Endothelial cell of umbilical vein (primary cell): Measurements from ENCODE around the gene EEIG1. TPM values are rescaled to one million over a fixed set of nuclear protein-coding genes. Genes with fewer than 3 reads are reported as not detected.
A peak's percentile ranks its signal among the peaks of the same experiment; 100 is the strongest.

Experiments used
- BruUV-seq: library from RNA; stranded (reverse); fragments of 400-500 nt; replicated peaks from 2 replicates; lab custom pipeline; 2021; lab: Mats Ljungman, UMichigan
- CTCF ChIA-PET: fragments of 300-600, 350-600 bp; sonication (Branson Sonifier 250); formaldehyde crosslinking; loops from one replicate; lab custom pipeline; 2021; ENCODE audit warnings: antibody characterized with exemption, inconsistent platforms; lab: Charles Lee
- POLR2A ChIA-PET: fragments of 300-600, 350-600 bp; sonication (Branson Sonifier 250); formaldehyde crosslinking; loops from one replicate; lab custom pipeline; 2021; ENCODE audit warnings: antibody characterized with exemption, inconsistent platforms; lab: Charles Lee
- DNase-seq: peaks from one replicate; pipeline ENCODE4 v3.0.0-alpha.2; 2011; ENCODE audit warnings: low read depth, low spot score
- FAIRE-seq: peaks from 2 replicates; lab custom pipeline; 2011; peaks lifted over from hg19 to GRCh38; lab: Jason Lieb, UNC
- H2AFZ ChIP-seq: 2 replicates; pipeline ENCODE4 v1.6.0; 2012; ENCODE audit warnings: low read depth, low read length, control low read depth, inconsistent platforms
- H3K27ac ChIP-seq: 2 replicates; pipeline ENCODE4 v1.5.1; 2011; ENCODE audit warnings: low read depth, mild to moderate bottlenecking, control low read depth, low read length, moderate library complexity; ENCODE audit not compliant: insufficient read depth
- H3K27me3 ChIP-seq, 2 experiments: 2 replicates each; pipeline versions ENCODE4 v1.6.0 to v1.6.1; 2011; ENCODE audit warnings: low read length in 2 of 2, mixed read lengths in 1 of 2; ENCODE audit not compliant: control insufficient read depth in 2 of 2, insufficient read depth in 2 of 2
- H3K36me3 ChIP-seq, 2 experiments: 2 replicates in 1 of 2; 3 replicates in 1 of 2; pipeline ENCODE4 v1.5.1; 2011; ENCODE audit warnings: low read length in 2 of 2, mild to moderate bottlenecking in 1 of 2, moderate library complexity in 1 of 2; ENCODE audit not compliant: control insufficient read depth in 2 of 2, insufficient read depth in 2 of 2; ENCODE audit errors: extremely low read depth in 1 of 2
- H3K4me1 ChIP-seq: 3 replicates; pipeline ENCODE4 v1.5.1; 2011; ENCODE audit warnings: mild to moderate bottlenecking, low read length; ENCODE audit not compliant: control insufficient read depth, insufficient read depth; ENCODE audit errors: extremely low read depth
- H3K4me2 ChIP-seq: 2 replicates; pipeline ENCODE4 v1.6.1; 2011; ENCODE audit warnings: low read length, control low read depth, mixed read lengths; ENCODE audit not compliant: insufficient read depth
- H3K4me3 ChIP-seq, 3 experiments: fragments of 200-600 bp in 1 of 3; sonication (generic), shearing (Covaris generic) in 1 of 3; replicated peaks in 1 of 3; 2 replicates each; pipeline ENCODE4 v1.5.1; 2011 to 2016; ENCODE audit warnings: control low read depth in 3 of 3, low read length in 3 of 3, mild to moderate bottlenecking in 2 of 3, inconsistent platforms in 1 of 3, low read depth in 1 of 3, moderate library complexity in 1 of 3; ENCODE audit not compliant: insufficient read depth in 1 of 3
- H3K79me2 ChIP-seq: 2 replicates; pipeline ENCODE4 v1.6.0; 2012; ENCODE audit warnings: low read length, inconsistent platforms; ENCODE audit not compliant: control insufficient read depth, insufficient read depth
- H3K9ac ChIP-seq: replicated peaks from 2 replicates; pipeline ENCODE3; 2011; ENCODE audit warnings: low read length, control low read depth; ENCODE audit not compliant: insufficient read depth; ENCODE audit errors: extremely low read depth
- H3K9me1 ChIP-seq: replicated peaks from 3 replicates; pipeline ENCODE4 v1.6.0; 2011; ENCODE audit warnings: mild to moderate bottlenecking, low read length; ENCODE audit not compliant: control insufficient read depth, insufficient read depth; ENCODE audit errors: extremely low read depth
- H3K9me3 ChIP-seq: replicated peaks from 2 replicates; pipeline ENCODE4 v1.5.1; 2012; ENCODE audit warnings: low read length, inconsistent platforms; ENCODE audit not compliant: control insufficient read depth, insufficient read depth
- H4K20me1 ChIP-seq: replicated peaks from 2 replicates; pipeline ENCODE3; 2011; ENCODE audit warnings: mild to moderate bottlenecking, low read length; ENCODE audit not compliant: control insufficient read depth, insufficient read depth; ENCODE audit errors: extremely low read depth
- CTCF ChIP-seq, 2 donors: IDR thresholded peaks; 1 replicate in 1 of 2; 2 replicates in 1 of 2; pipeline ENCODE4 v1.5.1; 2011; ENCODE audit warnings: low read length in 2 of 2, mild to moderate bottlenecking in 2 of 2, moderate library complexity in 2 of 2, control low read depth in 1 of 2, inconsistent platforms in 1 of 2, low read depth in 1 of 2; ENCODE audit not compliant: insufficient read depth in 1 of 2; ENCODE audit errors: extremely low read depth in 1 of 2
- EZH2 ChIP-seq: IDR thresholded peaks from 2 replicates; pipeline ENCODE4 v1.6.1; 2012; ENCODE audit warnings: borderline replicate concordance, low read depth, mild to moderate bottlenecking, moderate library complexity, low read length, inconsistent platforms; ENCODE audit not compliant: severe bottlenecking
- FOS ChIP-seq: IDR thresholded peaks from 2 replicates; pipeline ENCODE4 v1.6.1; 2011; ENCODE audit warnings: mild to moderate bottlenecking, low read length, moderate library complexity, borderline replicate concordance; ENCODE audit not compliant: insufficient read depth
- GATA2 ChIP-seq: IDR thresholded peaks from 2 replicates; pipeline ENCODE4 v1.7.0; 2011; ENCODE audit warnings: low read depth, mild to moderate bottlenecking, moderate library complexity, mixed read lengths, low read length; ENCODE audit not compliant: insufficient read length, insufficient read depth
- JUN ChIP-seq: IDR thresholded peaks from 2 replicates; pipeline ENCODE4 v1.6.1; 2011; ENCODE audit warnings: borderline replicate concordance, low read depth; ENCODE audit not compliant: insufficient read length, insufficient read depth
- POLR2A ChIP-seq: IDR thresholded peaks from 2 replicates; pipeline ENCODE4 v1.6.1; 2012; ENCODE audit warnings: low read depth, mild to moderate bottlenecking, control low read depth, low read length
- POLR2AphosphoS5 ChIP-seq: IDR thresholded peaks from 2 replicates; pipeline ENCODE4 v1.6.1; 2012; ENCODE audit warnings: low read depth, mild to moderate bottlenecking, control low read depth, low read length, moderate library complexity; ENCODE audit not compliant: insufficient read depth
- dilution Hi-C: fragments of 300-500 bp; cut with MboI; formaldehyde crosslinking; loops from one replicate; pipeline ENCODE4 v1.15.0; 2019; ENCODE audit warnings: low sequenced_read_pairs; ENCODE audit not compliant: extremely low pct_ligation_motif_present
- intact Hi-C: fragments of 100-400 bp; cut with micrococcal nuclease; formaldehyde crosslinking; loops from one replicate; pipeline ENCODE4 v1.10.0; 2022
- polyA plus RNA-seq, 4 experiments: library from polyadenylated mRNA; depleted of rRNA in 3 of 4; stranded (reverse) in 3 of 4; unstranded in 1 of 4; fragments of >200 nt; gene quantifications; 2 replicates each; pipeline versions ENCODE4 v1.2.1 to v1.2.3, GENCODE V29; 2011 to 2012; ENCODE audit warnings: missing spikeins in 1 of 4
- total RNA-seq: library from RNA; stranded (reverse); gene quantifications from 2 replicates; pipeline ENCODE4 v1.2.3, GENCODE V29; 2021
- TF ChIP-seq, protein P1 (sequence below): IDR thresholded peaks from 2 replicates; pipeline ENCODE4 v1.6.1; 2011; ENCODE audit not compliant: insufficient read depth, insufficient read length

EEIG1 gene
- total and polyA plus RNA-seq, 2 donors (not counting 3 experiments of a cell fraction or from before 2014, with no cell fraction given): 8.4 to 19.0 TPM

GRCh38 chr9:127938298-127938690 is 42.5 kb downstream of the EEIG1 start:
- intact Hi-C loops (no loop called here), dilution Hi-C loops (no loop called here)
- Histone ChIP-seq H3K4me2 (peak overlapping the region; percentile 74), H2AFZ (peak overlapping the region; percentile 87), H3K9me1 (no peaks in the 10 kb centered on the region), H3K27ac (no peak overlapping the region), H3K36me3 (peaks cover 0 to 3% of the 10 kb centered on the region in 2 experiments), H3K4me1 (peaks cover 21% of the 10 kb centered on the region), H3K4me3 (peak overlapping the region in 1 of 3 experiments; percentile 79), H3K79me2 (peaks cover 21% of the 10 kb centered on the region), H4K20me1 (no peaks in the 10 kb centered on the region), H3K9me3 (no peaks in the 10 kb centered on the region), H3K27me3 (no peaks in the 10 kb centered on the region), H3K9ac (peak overlapping the region; percentile 76)
- POLR2A ChIA-PET: no interaction called here
- no TSS peak for BruUV-seq
- FAIRE-seq (peak; percentile 59), DNase-seq (no peak)
- TF ChIP-seq GATA2 (no peak), JUN (no peak), CTCF (IDR thresholded peaks at IDR 0.05; ENCODE audit: extremely low read depth in 1 of 2, insufficient read depth in 1 of 2, low read depth in 1 of 2, low read length in 2 of 2) (no peak), POLR2A (no peak), EZH2 (no peak), FOS (no peak), POLR2AphosphoS5 (no peak)
- TF ChIP-seq, protein P1, sequence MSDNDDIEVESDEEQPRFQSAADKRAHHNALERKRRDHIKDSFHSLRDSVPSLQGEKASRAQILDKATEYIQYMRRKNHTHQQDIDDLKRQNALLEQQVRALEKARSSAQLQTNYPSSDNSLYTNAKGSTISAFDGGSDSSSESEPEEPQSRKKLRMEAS: no peak
- CTCF ChIA-PET: no interaction called here
